ENCODE measurements around the gene ARID1B.

- TF ChIP-seq CTCF (IDR thresholded peaks at IDR 0.05) = no peak
- TF ChIP-seq POLR2A (IDR thresholded peaks at IDR 0.05) = no peak
Measured at GRCh38 chr6:157186785-157187181, 409.6 kb downstream of the ARID1B start.
